GM23248 (cell line): Measurements from ENCODE around the gene STT3A. TPM values are rescaled to one million over a fixed set of nuclear protein-coding genes. Genes with fewer than 3 reads are reported as not detected.

Experiments used
- DNase-seq: peaks from one replicate; pipeline ENCODE4 v3.0.0-alpha.2; 2015
- H2AFZ ChIP-seq: fragments of 200-600 bp; sonication (generic); 2 replicates; pipeline ENCODE4 v1.6.1; 2016; ENCODE audit warnings: antibody characterized with exemption
- H3F3A ChIP-seq: fragments of 200-600 bp; sonication (generic); 2 replicates; pipeline ENCODE4 v1.6.1; 2016; ENCODE audit warnings: mild to moderate bottlenecking, antibody characterized with exemption, mixed run types; ENCODE audit not compliant: insufficient read depth
- H3K27ac ChIP-seq: fragments of 200-600 bp; sonication (generic); 2 replicates; pipeline ENCODE4 v1.5.1; 2016; ENCODE audit warnings: mild to moderate bottlenecking
- H3K27me3 ChIP-seq: fragments of 200-600 bp; sonication (generic); replicated peaks from 2 replicates; pipeline ENCODE4 v1.6.1; 2016; ENCODE audit warnings: mild to moderate bottlenecking; ENCODE audit not compliant: insufficient read depth
- H3K36me3 ChIP-seq: fragments of 200-600 bp; sonication (generic); 2 replicates; pipeline ENCODE4 v1.6.1; 2016; ENCODE audit warnings: low read depth, mild to moderate bottlenecking
- H3K4me1 ChIP-seq: fragments of 200-600 bp; sonication (generic); 2 replicates; pipeline ENCODE4 v1.6.1; 2016; ENCODE audit warnings: mild to moderate bottlenecking; ENCODE audit not compliant: insufficient read depth
- H3K4me2 ChIP-seq: fragments of 200-600 bp; sonication (generic); one replicate; pipeline ENCODE4 v1.6.1; 2016; ENCODE audit warnings: mild to moderate bottlenecking; ENCODE audit not compliant: unreplicated experiment
- H3K4me3 ChIP-seq: fragments of 200-600 bp; sonication (generic); 2 replicates; pipeline ENCODE4 v1.5.1; 2016; ENCODE audit warnings: mild to moderate bottlenecking
- H3K79me2 ChIP-seq: fragments of 200-600 bp; sonication (generic); 2 replicates; pipeline ENCODE4 v1.6.1; 2016; ENCODE audit warnings: mild to moderate bottlenecking; ENCODE audit not compliant: insufficient read depth
- H3K9ac ChIP-seq: fragments of 200-600 bp; sonication (generic); 2 replicates; pipeline ENCODE4 v1.6.1; 2016; ENCODE audit warnings: mild to moderate bottlenecking
- H3K9me2 ChIP-seq: fragments of 200-600 bp; sonication (generic); 2 replicates; pipeline ENCODE4 v1.6.1; 2016; ENCODE audit warnings: mixed run types, mild to moderate bottlenecking, moderate library complexity; ENCODE audit not compliant: insufficient read depth
- H3K9me3 ChIP-seq: fragments of 200-600 bp; sonication (generic); one replicate; pipeline ENCODE4 v1.6.1; 2017; ENCODE audit warnings: low read depth
- H4K20me1 ChIP-seq: fragments of 200-600 bp; sonication (generic); 2 replicates; pipeline ENCODE4 v1.6.0; 2016; ENCODE audit not compliant: insufficient read depth
- EZH2 ChIP-seq: fragments of 200-600 bp; sonication (generic); IDR thresholded peaks from 2 replicates; pipeline ENCODE4 v1.6.1; 2018; ENCODE audit warnings: antibody characterized with exemption, mild to moderate bottlenecking; ENCODE audit not compliant: insufficient read depth, poor library complexity, severe bottlenecking
- EZH2phosphoT487 ChIP-seq: fragments of 200-600 bp; sonication (generic); IDR thresholded peaks from 2 replicates; pipeline ENCODE4 v1.6.1; 2018; ENCODE audit warnings: antibody characterized with exemption, moderate library complexity, mild to moderate bottlenecking, low read depth; ENCODE audit not compliant: insufficient read depth
- WGBS, 2 experiments: methylation state at CpG; one replicate each; pipeline ENCODE4 v1.1.6; 2015 to 2017; ENCODE audit warnings: low lambda C conversion rate in 2 of 2, low coverage in 1 of 2; ENCODE audit errors: missing lambda C conversion rate in 2 of 2; 5-methylcytosine and 5-hydroxymethylcytosine counted together
- in situ Hi-C: fragments of 300-500 bp; cut with MboI; formaldehyde crosslinking; loops from 2 replicates; pipeline ENCODE4 v1.15.0; 2020
- polyA plus RNA-seq: library from polyadenylated mRNA; unstranded; fragments of >200 nt; fragmentation: Nextera tagmentation; extraction: Ambion mirVana; gene quantifications from 2 replicates; pipeline ENCODE4 v1.2.1, GENCODE V29; 2016
- total RNA-seq: library from RNA; depleted of rRNA; stranded (reverse); fragments of >200 nt; shearing (Covaris generic); gene quantifications from 2 replicates; pipeline ENCODE4 v1.2.3, GENCODE V29; 2014

The STT3A gene
- total and polyA plus RNA-seq, 2 experiments from 2014 or later: 245 to 289 TPM

- in situ Hi-C loops: no loop called here
- no peak overlapping the region for H3K27ac ChIP-seq
- peaks cover 17% of the 10 kb centered on the region for H3K4me1 ChIP-seq
- WGBS, 2 experiments: 68% methylated on average over 2 of the region's 2 CpGs
- H3K4me3 ChIP-seq: no peak overlapping the region
- no peak overlapping the region for H3K9ac ChIP-seq
- TF ChIP-seq EZH2 (no peak), EZH2phosphoT487 (no peak)
- peaks cover 3% of the 10 kb centered on the region for H3K79me2 ChIP-seq
- H4K20me1 ChIP-seq: no peaks in the 10 kb centered on the region
- no peak overlapping the region for H2AFZ ChIP-seq
- no peaks in the 10 kb centered on the region for H3K9me3 ChIP-seq
- no peaks in the 10 kb centered on the region for H3K9me2 ChIP-seq
- peak; percentile 55 for DNase-seq
- H3K27me3 ChIP-seq: no peaks in the 10 kb centered on the region
- H3K36me3 ChIP-seq: peaks cover 36% of the 10 kb centered on the region
- H3F3A ChIP-seq: peaks cover 58% of the 10 kb centered on the region
- H3K4me2 ChIP-seq: no peak overlapping the region
Observed at GRCh38 chr11:125621995-125622394, 29.3 kb downstream of the STT3A start.

GRCh38 chr11:125623064-125623463 lies 30.4 kb downstream of the STT3A start:
- TF ChIP-seq EZH2: no peak
- no peak for TF ChIP-seq EZH2phosphoT487
- H4K20me1 ChIP-seq: no peaks in the 10 kb centered on the region
- H3K4me1 ChIP-seq: peaks cover 25% of the 10 kb centered on the region
- H3K9me2 ChIP-seq: no peaks in the 10 kb centered on the region
- peaks cover 61% of the 10 kb centered on the region for H3F3A ChIP-seq
- no peak overlapping the region for H3K9ac ChIP-seq
- no peak for DNase-seq
- H2AFZ ChIP-seq: no peak overlapping the region
- in situ Hi-C loops: no loop called here
- no peaks in the 10 kb centered on the region for H3K27me3 ChIP-seq
- H3K9me3 ChIP-seq: no peaks in the 10 kb centered on the region
- H3K4me3 ChIP-seq: no peak overlapping the region
- H3K36me3 ChIP-seq: peaks cover 25% of the 10 kb centered on the region
- H3K4me2 ChIP-seq: no peak overlapping the region
- H3K79me2 ChIP-seq: peaks cover 14% of the 10 kb centered on the region
- H3K27ac ChIP-seq: no peak overlapping the region
- 47 to 68% methylated on average over 1 of the region's 1 CpG for WGBS, 2 experiments

GRCh38 chr11:125624756-125625213 lies 32.1 kb downstream of the STT3A start, which contains the start of gene CHEK1:
Gene CHEK1 (plus strand): TSS chr11:125625163. CDS start chr11:125626769, 1,606 bp downstream.
- Histone ChIP-seq H3K4me1 (peaks cover 25% of the 10 kb centered on the region), H3K36me3 (peaks cover 8% of the 10 kb centered on the region), H3K27me3 (no peaks in the 10 kb centered on the region), H3K27ac (peak within 1 kb of the TSS; percentile 91), H3F3A (peaks cover 55% of the 10 kb centered on the region), H3K79me2 (peaks cover 24% of the 10 kb centered on the region), H3K4me3 (peak within 1 kb of the TSS; percentile 91), H3K4me2 (peak within 1 kb of the TSS; percentile 91), H4K20me1 (no peaks in the 10 kb centered on the region), H2AFZ (peak within 1 kb of the TSS; percentile 93), H3K9me3 (no peaks in the 10 kb centered on the region), H3K9ac (peak within 1 kb of the TSS; percentile 92), H3K9me2 (no peaks in the 10 kb centered on the region)
- DNase-seq: no peak
- no peak for TF ChIP-seq EZH2
- no peak for TF ChIP-seq EZH2phosphoT487
- in situ Hi-C loops: no loop called here
- WGBS, 2 experiments: 63 to 69% methylated on average over 9 of the region's 9 CpGs

DNA sequence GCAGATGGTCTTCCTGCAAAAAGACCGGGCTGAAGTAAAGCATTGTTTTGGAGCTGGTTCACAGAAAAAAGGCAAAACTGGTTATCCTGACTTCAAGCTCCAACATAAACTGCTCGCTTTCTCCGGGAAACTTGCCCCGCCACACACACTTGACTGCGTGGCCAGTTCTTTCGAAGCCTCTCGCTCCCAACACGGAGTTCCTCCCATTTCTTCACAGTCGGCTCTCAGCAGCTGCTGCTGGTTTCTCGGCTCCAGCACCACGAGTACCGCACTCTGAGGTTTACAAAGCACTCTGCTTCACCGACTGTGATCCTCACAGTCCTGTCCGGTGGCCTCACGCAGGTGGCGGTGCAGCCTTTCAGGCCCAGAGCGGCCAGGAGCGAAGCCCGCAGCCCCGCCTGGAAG lies 32.6 kb downstream of the STT3A start:
- no peaks in the 10 kb centered on the region for H3K27me3 ChIP-seq
- peak overlapping the region; percentile 91 for H3K4me3 ChIP-seq
- no peaks in the 10 kb centered on the region for H3K9me2 ChIP-seq
- no peaks in the 10 kb centered on the region for H3K9me3 ChIP-seq
- H2AFZ ChIP-seq: peak overlapping the region; percentile 93
- peak overlapping the region; percentile 92 for H3K9ac ChIP-seq
- no peak for DNase-seq
- TF ChIP-seq EZH2phosphoT487 (no peak), EZH2 (no peak)
- in situ Hi-C loops: no loop called here
- no peaks in the 10 kb centered on the region for H4K20me1 ChIP-seq
- H3K4me2 ChIP-seq: peak overlapping the region; percentile 91
- peaks cover 24% of the 10 kb centered on the region for H3K79me2 ChIP-seq
- H3K36me3 ChIP-seq: peaks cover 4% of the 10 kb centered on the region; the same call in 1 of the 2 replicates
- peaks cover 51% of the 10 kb centered on the region for H3F3A ChIP-seq
- peak overlapping the region; percentile 91 for H3K27ac ChIP-seq
- peaks cover 25% of the 10 kb centered on the region for H3K4me1 ChIP-seq
- 1 to 2% methylated on average over 19 to 20 of the region's 20 CpGs for WGBS, 2 experiments
